Neutrophil (primary cell): ENCODE measurements around the gene TFDP1.

Source experiments
- H3K27ac ChIP-seq: fragments of 200-600 bp; sonication (generic); 2 replicates; pipeline ENCODE4 v1.5.1; 2016; ENCODE audit warnings: mild to moderate bottlenecking, moderate library complexity
- H3K27me3 ChIP-seq: fragments of 200-600 bp; sonication (generic); 2 replicates; pipeline ENCODE4 v1.6.0; 2016; ENCODE audit warnings: mild to moderate bottlenecking
- H3K36me3 ChIP-seq: fragments of 200-600 bp; sonication (generic); 2 replicates; pipeline ENCODE4 v1.5.1; 2017
- H3K4me1 ChIP-seq, 2 experiments: fragments of 200-600 bp in 1 of 2; sonication (generic) in 1 of 2; 1 replicate in 1 of 2; 2 replicates in 1 of 2; pipeline versions ENCODE4 v1.5.1 to v1.6.1; 2013 to 2016; ENCODE audit warnings: low read depth in 1 of 2, low read length in 1 of 2, mild to moderate bottlenecking in 1 of 2, moderate library complexity in 1 of 2; ENCODE audit not compliant: control insufficient read depth in 1 of 2, insufficient read depth in 1 of 2
- H3K4me3 ChIP-seq, 2 experiments: fragments of 200-600 bp in 1 of 2; sonication (generic) in 1 of 2; 1 replicate in 1 of 2; 2 replicates in 1 of 2; pipeline ENCODE4 v1.5.1; 2013 to 2016; ENCODE audit warnings: low read depth in 1 of 2, low read length in 1 of 2, mild to moderate bottlenecking in 1 of 2, moderate library complexity in 1 of 2
- H3K9me3 ChIP-seq: fragments of 200-600 bp; sonication (generic); 2 replicates; pipeline ENCODE4 v1.5.1; 2016
- CTCF ChIP-seq: fragments of 200-600 bp; sonication (generic); IDR thresholded peaks from 2 replicates; pipeline ENCODE4 v1.5.1; 2016; ENCODE audit warnings: antibody characterized with exemption

Gene TFDP1

GRCh38 chr13:113564331-113565023 is 20.1 kb upstream of the TFDP1 start:
- Histone ChIP-seq H3K36me3 (no peaks in the 10 kb centered on the region), H3K27me3 (peaks cover 17% of the 10 kb centered on the region), H3K4me1 (peaks cover 0 to 3% of the 10 kb centered on the region in 2 experiments), H3K9me3 (no peaks in the 10 kb centered on the region), H3K27ac (no peak overlapping the region), H3K4me3 (no peak overlapping the region)
- no peak for TF ChIP-seq CTCF

- Histone ChIP-seq H3K4me3 (no peak overlapping the region), H3K36me3 (no peaks in the 10 kb centered on the region), H3K9me3 (no peaks in the 10 kb centered on the region), H3K27me3 (peaks cover 17% of the 10 kb centered on the region), H3K4me1 (peaks cover 0 to 3% of the 10 kb centered on the region in 2 experiments), H3K27ac (no peak overlapping the region)
- TF ChIP-seq CTCF = no peak
These were observed 18.9 kb upstream of the TFDP1 start for GRCh38 chr13:113565526-113566226.

DNA sequence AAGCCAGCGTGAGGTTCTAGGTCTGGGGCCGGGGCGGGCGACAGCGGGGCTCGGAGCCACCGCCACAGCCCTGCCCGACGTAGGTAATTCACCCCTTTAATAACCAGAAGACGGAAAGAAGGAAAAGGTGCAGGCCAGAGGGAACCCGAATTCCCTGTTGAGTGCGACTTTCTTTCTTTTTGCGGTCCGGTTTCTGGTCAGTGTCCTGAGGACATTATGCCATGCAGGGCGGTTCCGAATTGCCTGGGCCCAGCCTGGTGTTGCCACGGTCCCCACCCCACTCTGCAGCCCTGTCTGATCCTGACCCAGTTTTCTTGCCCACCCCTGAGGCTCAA is 18.4 kb upstream of the TFDP1 start:
- no peaks in the 10 kb centered on the region for H3K36me3 ChIP-seq
- no peak for TF ChIP-seq CTCF
- no peak overlapping the region for H3K27ac ChIP-seq
- peaks cover 17% of the 10 kb centered on the region for H3K27me3 ChIP-seq
- no peak overlapping the region for H3K4me3 ChIP-seq
- no peaks in the 10 kb centered on the region for H3K9me3 ChIP-seq
- peaks cover 0 to 3% of the 10 kb centered on the region in 2 experiments for H3K4me1 ChIP-seq

DNA sequence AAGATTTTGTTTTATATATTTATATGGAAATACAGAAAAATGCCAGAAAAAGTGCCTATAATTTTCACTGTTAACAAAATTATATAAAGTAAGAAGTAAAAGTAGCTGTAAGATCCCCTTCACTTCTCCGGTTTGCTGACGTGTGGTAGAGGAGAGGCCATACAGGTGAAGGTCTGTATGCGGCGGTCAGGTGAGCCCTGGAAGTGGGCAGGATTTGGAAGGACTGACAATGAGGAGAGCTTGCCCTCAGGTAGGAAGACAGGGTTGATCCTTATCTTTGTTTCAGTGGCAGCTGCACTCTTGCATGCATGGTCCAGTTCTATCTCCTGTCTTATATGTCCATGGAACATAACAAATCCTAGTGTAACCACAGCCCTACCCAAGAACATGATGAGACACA is 16.9 kb upstream of the TFDP1 start:
- TF ChIP-seq CTCF = no peak
- H3K4me3 ChIP-seq = no peak overlapping the region
- no peaks in the 10 kb centered on the region for H3K9me3 ChIP-seq
- H3K36me3 ChIP-seq = no peaks in the 10 kb centered on the region
- H3K4me1 ChIP-seq = no peaks in the 10 kb centered on the region
- peaks cover 17% of the 10 kb centered on the region for H3K27me3 ChIP-seq
- H3K27ac ChIP-seq = no peak overlapping the region

DNA sequence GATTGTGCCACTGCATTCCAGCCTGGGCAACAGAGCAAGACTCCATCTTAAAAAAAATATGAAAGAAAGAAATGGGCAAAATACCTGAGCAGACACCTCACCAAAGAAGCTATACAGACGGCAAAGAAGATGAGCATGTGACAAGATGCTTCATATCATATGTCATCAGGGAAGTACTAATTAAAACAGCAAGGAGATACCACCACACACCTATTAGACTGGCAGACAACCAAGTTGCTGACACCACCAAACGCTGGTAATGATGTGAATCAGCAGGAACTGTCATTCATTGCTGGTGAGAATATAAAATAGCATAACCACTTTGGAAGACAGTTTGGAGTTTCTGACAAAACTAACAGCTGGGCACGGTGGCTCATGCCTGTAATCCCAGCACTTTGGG is 11.5 kb upstream of the TFDP1 start:
- Histone ChIP-seq H3K36me3 (no peaks in the 10 kb centered on the region), H3K4me3 (no peak overlapping the region), H3K4me1 (no peaks in the 10 kb centered on the region), H3K9me3 (no peaks in the 10 kb centered on the region), H3K27me3 (peaks cover 7% of the 10 kb centered on the region), H3K27ac (no peak overlapping the region)
- no peak for TF ChIP-seq CTCF
